ENCODE results near the gene PLK2. TPM values are rescaled to one million over a fixed set of nuclear protein-coding genes. Genes with fewer than 3 reads are reported as not detected.

Gene PLK2
- total and polyA plus RNA-seq, 4 donors, result 48.2 to 146 (median 80.8) TPM

GRCh38 chr5:58459146-58460001, 512 bp downstream of the PLK2 start:
- Histone ChIP-seq H3K36me3 (ENCODE audit: control insufficient read depth, insufficient read depth, low read length) (no peaks in the 10 kb centered on the region), H3K9me3 (ENCODE audit: control insufficient read depth, insufficient read depth, low read length) (no peaks in the 10 kb centered on the region), H3K27ac (ENCODE audit: low read depth, low read length) (peak overlapping the region; percentile 93), H3K27me3 (ENCODE audit: control insufficient read depth, insufficient read depth, low read length) (no peaks in the 10 kb centered on the region), H3K4me3 (ENCODE audit: low read depth, low read length) (peak overlapping the region; percentile 91), H3K4me1 (ENCODE audit: control insufficient read depth, insufficient read depth, low read length) (peaks cover 7% of the 10 kb centered on the region)
- WGBS (ENCODE audit: insufficient coverage), result under 1% methylated on average over 55 of the region's 57 CpGs
- DNase-seq (ENCODE audit: low read depth in 4 of 6, low spot score in 6 of 6), result peak; percentile 31 to 86 (median 45)

DNA sequence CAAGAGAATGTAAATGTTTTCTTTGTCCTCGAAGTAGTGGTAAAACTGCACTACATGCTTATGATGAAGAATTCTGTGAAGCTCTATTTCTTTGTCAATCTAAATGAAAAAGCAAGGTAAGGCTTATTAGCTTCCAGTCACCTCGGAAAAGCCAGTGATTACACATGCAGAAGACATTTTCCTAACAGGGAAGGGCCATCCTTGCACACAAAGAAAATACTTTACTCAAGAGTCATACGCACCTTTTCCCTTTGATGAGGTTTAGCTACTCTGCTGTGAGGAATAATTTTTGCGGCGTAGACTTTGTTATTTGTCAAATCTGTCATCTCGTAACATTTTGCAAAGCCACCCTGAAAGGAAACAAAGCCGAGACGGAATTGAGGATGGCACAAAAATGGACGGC, 1.1 kb downstream of the PLK2 start:
- Histone ChIP-seq H3K4me3 (ENCODE audit: low read depth, low read length) (peak overlapping the region; percentile 91), H3K36me3 (ENCODE audit: control insufficient read depth, insufficient read depth, low read length) (no peaks in the 10 kb centered on the region), H3K4me1 (ENCODE audit: control insufficient read depth, insufficient read depth, low read length) (peaks cover 7% of the 10 kb centered on the region), H3K27ac (ENCODE audit: low read depth, low read length) (peak overlapping the region; percentile 93), H3K27me3 (ENCODE audit: control insufficient read depth, insufficient read depth, low read length) (no peaks in the 10 kb centered on the region), H3K9me3 (ENCODE audit: control insufficient read depth, insufficient read depth, low read length) (no peaks in the 10 kb centered on the region)
- WGBS (ENCODE audit: insufficient coverage), result 0% methylated on average over 2 of the region's 9 CpGs
- peak in 3 of 6 donors; percentile 5 to 77 (median 20) for DNase-seq (ENCODE audit: low read depth in 4 of 6, low spot score in 6 of 6)

- Histone ChIP-seq H3K4me3 (ENCODE audit: low read depth, low read length) (peak overlapping the region; percentile 91), H3K36me3 (ENCODE audit: control insufficient read depth, insufficient read depth, low read length) (no peaks in the 10 kb centered on the region), H3K9me3 (ENCODE audit: control insufficient read depth, insufficient read depth, low read length) (no peaks in the 10 kb centered on the region), H3K27ac (ENCODE audit: low read depth, low read length) (peak overlapping the region; percentile 18), H3K27me3 (ENCODE audit: control insufficient read depth, insufficient read depth, low read length) (no peaks in the 10 kb centered on the region), H3K4me1 (ENCODE audit: control insufficient read depth, insufficient read depth, low read length) (peaks cover 7% of the 10 kb centered on the region)
- DNase-seq (ENCODE audit: low read depth in 4 of 6, low spot score in 6 of 6), result peak in 2 of 6 donors; percentile 6 to 11
- WGBS (ENCODE audit: insufficient coverage), result 17% methylated on average over 1 of the region's 7 CpGs
These were observed 1.6 kb downstream of the PLK2 start for GRCh38 chr5:58458141-58458742.

DNA sequence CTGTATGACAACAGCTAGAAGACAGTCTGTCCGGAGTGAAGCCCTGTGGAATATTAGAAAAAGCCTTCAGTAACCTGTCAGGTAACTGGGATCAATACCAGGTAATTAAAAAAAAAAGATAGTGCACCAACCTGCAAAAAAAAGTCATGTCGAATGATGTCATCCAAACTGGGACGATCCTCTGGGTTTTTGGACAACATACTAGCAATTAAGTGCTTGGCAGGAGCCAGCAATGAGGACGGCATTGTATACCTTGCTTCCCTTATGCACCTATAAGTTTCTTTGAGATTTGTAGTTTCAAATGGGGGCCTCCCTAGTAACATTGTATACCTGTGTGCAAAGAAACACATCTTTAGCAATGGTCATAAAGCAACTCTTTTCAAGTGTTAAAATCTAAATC, 2.8 kb downstream of the PLK2 start:
- H3K36me3 ChIP-seq (ENCODE audit: control insufficient read depth, insufficient read depth, low read length), result no peaks in the 10 kb centered on the region
- no peak overlapping the region for H3K27ac ChIP-seq (ENCODE audit: low read depth, low read length)
- 83% methylated on average over 2 of the region's 4 CpGs for WGBS (ENCODE audit: insufficient coverage)

GRCh38 chr5:58456486-58456885, 3.4 kb downstream of the PLK2 start:
- Histone ChIP-seq H3K27me3 (ENCODE audit: control insufficient read depth, insufficient read depth, low read length) (no peaks in the 10 kb centered on the region), H3K9me3 (ENCODE audit: control insufficient read depth, insufficient read depth, low read length) (no peaks in the 10 kb centered on the region), H3K4me1 (ENCODE audit: control insufficient read depth, insufficient read depth, low read length) (peaks cover 7% of the 10 kb centered on the region), H3K36me3 (ENCODE audit: control insufficient read depth, insufficient read depth, low read length) (no peaks in the 10 kb centered on the region), H3K4me3 (ENCODE audit: low read depth, low read length) (peak overlapping the region; percentile 91), H3K27ac (ENCODE audit: low read depth, low read length) (no peak overlapping the region)
- no CpG with 5 or more reads among the region's 1 CpG for WGBS (ENCODE audit: insufficient coverage)
- no peak for DNase-seq (ENCODE audit: low read depth in 4 of 6, low spot score in 6 of 6)

More for the DNA sequence above, 2.8 kb downstream of the PLK2 start:
- DNase-seq (ENCODE audit: low read depth in 4 of 6, low spot score in 6 of 6), result no peak
- Histone ChIP-seq H3K4me3 (ENCODE audit: low read depth, low read length) (peak overlapping the region; percentile 91), H3K9me3 (ENCODE audit: control insufficient read depth, insufficient read depth, low read length) (no peaks in the 10 kb centered on the region), H3K27me3 (ENCODE audit: control insufficient read depth, insufficient read depth, low read length) (no peaks in the 10 kb centered on the region), H3K4me1 (ENCODE audit: control insufficient read depth, insufficient read depth, low read length) (peaks cover 7% of the 10 kb centered on the region)

DNA sequence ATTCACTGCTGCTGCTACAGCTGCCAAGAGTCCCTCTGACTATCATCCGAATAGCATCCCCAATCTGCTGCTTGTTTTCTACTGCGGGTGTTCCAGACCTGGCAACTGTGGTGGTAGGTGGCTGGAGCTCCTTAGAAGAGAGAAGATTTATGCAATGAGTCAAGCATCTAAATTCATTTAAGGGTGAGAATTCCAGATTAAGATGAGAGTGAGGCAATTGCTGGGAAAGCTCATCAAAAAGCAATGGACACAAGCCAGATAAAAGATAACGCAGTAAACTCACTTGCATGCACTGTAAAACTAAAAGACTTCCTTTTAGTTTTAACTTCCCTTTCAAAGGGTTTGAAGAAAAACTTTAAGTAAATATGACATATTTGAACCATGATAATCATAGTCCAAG, 3.9 kb downstream of the PLK2 start:
- Histone ChIP-seq H3K36me3 (ENCODE audit: control insufficient read depth, insufficient read depth, low read length) (no peaks in the 10 kb centered on the region), H3K9me3 (ENCODE audit: control insufficient read depth, insufficient read depth, low read length) (no peaks in the 10 kb centered on the region), H3K27me3 (ENCODE audit: control insufficient read depth, insufficient read depth, low read length) (no peaks in the 10 kb centered on the region), H3K4me1 (ENCODE audit: control insufficient read depth, insufficient read depth, low read length) (peaks cover 7% of the 10 kb centered on the region), H3K27ac (ENCODE audit: low read depth, low read length) (no peak overlapping the region), H3K4me3 (ENCODE audit: low read depth, low read length) (no peak overlapping the region)
- WGBS (ENCODE audit: insufficient coverage), result no CpG with 5 or more reads among the region's 3 CpGs
- DNase-seq (ENCODE audit: low read depth in 4 of 6, low spot score in 6 of 6), result peak in 1 of 6 donors; percentile 26

GRCh38 chr5:58455480-58455879, 4.4 kb downstream of the PLK2 start:
- Histone ChIP-seq H3K27ac (ENCODE audit: low read depth, low read length) (no peak overlapping the region), H3K4me3 (ENCODE audit: low read depth, low read length) (no peak overlapping the region), H3K4me1 (ENCODE audit: control insufficient read depth, insufficient read depth, low read length) (peaks cover 4% of the 10 kb centered on the region), H3K27me3 (ENCODE audit: control insufficient read depth, insufficient read depth, low read length) (no peaks in the 10 kb centered on the region), H3K36me3 (ENCODE audit: control insufficient read depth, insufficient read depth, low read length) (no peaks in the 10 kb centered on the region), H3K9me3 (ENCODE audit: control insufficient read depth, insufficient read depth, low read length) (no peaks in the 10 kb centered on the region)
- DNase-seq (ENCODE audit: low read depth in 4 of 6, low spot score in 6 of 6), result no peak
- 86% methylated on average over 4 of the region's 5 CpGs for WGBS (ENCODE audit: insufficient coverage)

- no peaks in the 10 kb centered on the region for H3K36me3 ChIP-seq (ENCODE audit: control insufficient read depth, insufficient read depth, low read length)
- H3K4me3 ChIP-seq (ENCODE audit: low read depth, low read length), result no peak overlapping the region
- H3K27me3 ChIP-seq (ENCODE audit: control insufficient read depth, insufficient read depth, low read length), result no peaks in the 10 kb centered on the region
- no peak overlapping the region for H3K27ac ChIP-seq (ENCODE audit: low read depth, low read length)
- 76% methylated on average over 4 of the region's 5 CpGs for WGBS (ENCODE audit: insufficient coverage)
- H3K9me3 ChIP-seq (ENCODE audit: control insufficient read depth, insufficient read depth, low read length), result no peaks in the 10 kb centered on the region
- no peaks in the 10 kb centered on the region for H3K4me1 ChIP-seq (ENCODE audit: control insufficient read depth, insufficient read depth, low read length)
- no peak for DNase-seq (ENCODE audit: low read depth in 4 of 6, low spot score in 6 of 6)
These were observed 4.8 kb downstream of the PLK2 start for GRCh38 chr5:58455066-58455465.

GRCh38 chr5:58454025-58454424, 5.9 kb downstream of the PLK2 start:
- Histone ChIP-seq H3K36me3 (ENCODE audit: control insufficient read depth, insufficient read depth, low read length) (no peaks in the 10 kb centered on the region), H3K27ac (ENCODE audit: low read depth, low read length) (no peak overlapping the region), H3K4me3 (ENCODE audit: low read depth, low read length) (no peak overlapping the region), H3K27me3 (ENCODE audit: control insufficient read depth, insufficient read depth, low read length) (no peaks in the 10 kb centered on the region), H3K4me1 (ENCODE audit: control insufficient read depth, insufficient read depth, low read length) (no peaks in the 10 kb centered on the region), H3K9me3 (ENCODE audit: control insufficient read depth, insufficient read depth, low read length) (no peaks in the 10 kb centered on the region)
- DNase-seq (ENCODE audit: low read depth in 4 of 6, low spot score in 6 of 6), result no peak
- 100% methylated on average over 1 of the region's 1 CpG for WGBS (ENCODE audit: insufficient coverage)

GRCh38 chr5:58453306-58453705, 6.6 kb downstream of the PLK2 start:
- Histone ChIP-seq H3K9me3 (ENCODE audit: control insufficient read depth, insufficient read depth, low read length) (no peaks in the 10 kb centered on the region), H3K27ac (ENCODE audit: low read depth, low read length) (no peak overlapping the region), H3K36me3 (ENCODE audit: control insufficient read depth, insufficient read depth, low read length) (no peaks in the 10 kb centered on the region), H3K4me1 (ENCODE audit: control insufficient read depth, insufficient read depth, low read length) (no peaks in the 10 kb centered on the region), H3K27me3 (ENCODE audit: control insufficient read depth, insufficient read depth, low read length) (no peaks in the 10 kb centered on the region), H3K4me3 (ENCODE audit: low read depth, low read length) (no peak overlapping the region)
- no peak for DNase-seq (ENCODE audit: low read depth in 4 of 6, low spot score in 6 of 6)

Data from spinal cord (tissue), 10 donors.